GM18907 (cell line): Measurements from ENCODE around the gene DNER.

Source experiments
- ATAC-seq: cut with Tn5 transposase; IDR thresholded peaks from one replicate; pipeline ENCODE4 v1.9.1; 2021; ENCODE audit warnings: mild to moderate bottlenecking, moderate library complexity; ENCODE audit not compliant: unreplicated experiment

DNER gene

GRCh38 chr2:229674830-229675530, 39.4 kb downstream of the DNER start:
- no peak for ATAC-seq

GRCh38 chr2:229673676-229674075, 40.7 kb downstream of the DNER start:
- no peak for ATAC-seq

- no peak for ATAC-seq
These were observed 42.3 kb downstream of the DNER start for GRCh38 chr2:229672021-229672420.

- ATAC-seq = no peak
These were observed 44.5 kb downstream of the DNER start for GRCh38 chr2:229669841-229670240.

- no peak for ATAC-seq
These were observed 47.5 kb downstream of the DNER start for GRCh38 chr2:229666811-229667210.

GRCh38 chr2:229665158-229665557, 49.2 kb downstream of the DNER start:
- no peak for ATAC-seq

- no peak for ATAC-seq
These were observed 52.9 kb downstream of the DNER start for GRCh38 chr2:229661478-229661877.

- no peak for ATAC-seq
These were observed 53.4 kb downstream of the DNER start for GRCh38 chr2:229660951-229661350.

GRCh38 chr2:229660391-229660790, 54.0 kb downstream of the DNER start:
- ATAC-seq = no peak

- no peak for ATAC-seq
These were observed 56.4 kb downstream of the DNER start for GRCh38 chr2:229658004-229658403.

GRCh38 chr2:229654437-229654836, 59.9 kb downstream of the DNER start:
- ATAC-seq = no peak

- no peak for ATAC-seq
These were observed 60.8 kb downstream of the DNER start for GRCh38 chr2:229653531-229653930.

GRCh38 chr2:229652796-229653195, 61.6 kb downstream of the DNER start:
- no peak for ATAC-seq

- ATAC-seq = no peak
These were observed 63.5 kb downstream of the DNER start for GRCh38 chr2:229650901-229651300.

GRCh38 chr2:229650059-229650458, 64.3 kb downstream of the DNER start:
- no peak for ATAC-seq

GRCh38 chr2:229646186-229646723, 68.1 kb downstream of the DNER start:
- no peak for ATAC-seq

GRCh38 chr2:229642371-229642770, 72.0 kb downstream of the DNER start:
- ATAC-seq = no peak

- no peak for ATAC-seq
These were observed 72.7 kb downstream of the DNER start for GRCh38 chr2:229641676-229642075.

- no peak for ATAC-seq
These were observed 73.7 kb downstream of the DNER start for GRCh38 chr2:229640636-229641035.

GRCh38 chr2:229636571-229636970, 77.8 kb downstream of the DNER start:
- ATAC-seq = no peak

- no peak for ATAC-seq
These were observed 79.0 kb downstream of the DNER start for GRCh38 chr2:229635371-229635680.

GRCh38 chr2:229634601-229635370, 79.6 kb downstream of the DNER start:
- ATAC-seq = no peak
